Measurements from ENCODE around the gene EIF4G3. TPM values are rescaled to one million over a fixed set of nuclear protein-coding genes. Genes with fewer than 3 reads are reported as not detected.

The EIF4G3 gene
- total RNA-seq, 2 donors from 2014 or later, result 20.8 to 48.8 TPM

- no peak for TF ChIP-seq POLR2A (IDR thresholded peaks at IDR 0.05)
- TF ChIP-seq, protein P1, sequence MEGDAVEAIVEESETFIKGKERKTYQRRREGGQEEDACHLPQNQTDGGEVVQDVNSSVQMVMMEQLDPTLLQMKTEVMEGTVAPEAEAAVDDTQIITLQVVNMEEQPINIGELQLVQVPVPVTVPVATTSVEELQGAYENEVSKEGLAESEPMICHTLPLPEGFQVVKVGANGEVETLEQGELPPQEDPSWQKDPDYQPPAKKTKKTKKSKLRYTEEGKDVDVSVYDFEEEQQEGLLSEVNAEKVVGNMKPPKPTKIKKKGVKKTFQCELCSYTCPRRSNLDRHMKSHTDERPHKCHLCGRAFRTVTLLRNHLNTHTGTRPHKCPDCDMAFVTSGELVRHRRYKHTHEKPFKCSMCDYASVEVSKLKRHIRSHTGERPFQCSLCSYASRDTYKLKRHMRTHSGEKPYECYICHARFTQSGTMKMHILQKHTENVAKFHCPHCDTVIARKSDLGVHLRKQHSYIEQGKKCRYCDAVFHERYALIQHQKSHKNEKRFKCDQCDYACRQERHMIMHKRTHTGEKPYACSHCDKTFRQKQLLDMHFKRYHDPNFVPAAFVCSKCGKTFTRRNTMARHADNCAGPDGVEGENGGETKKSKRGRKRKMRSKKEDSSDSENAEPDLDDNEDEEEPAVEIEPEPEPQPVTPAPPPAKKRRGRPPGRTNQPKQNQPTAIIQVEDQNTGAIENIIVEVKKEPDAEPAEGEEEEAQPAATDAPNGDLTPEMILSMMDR (IDR thresholded peaks at IDR 0.05), result no peak
- DNase-seq, result no peak
- no peak overlapping the region for H3K4me3 ChIP-seq
- peaks cover 22 to 53% of the 10 kb centered on the region in 2 donors for H3K36me3 ChIP-seq (replicated peaks in 1 of 2; ENCODE audit: insufficient read depth in 1 of 2, low read depth in 2 of 2)
- H3K27me3 ChIP-seq, result no peaks in the 10 kb centered on the region
- no peak for ATAC-seq
- no peak overlapping the region for H3K27ac ChIP-seq
- intact Hi-C loops (cut with DNase I), result no loop called here
- peaks cover 4% of the 10 kb centered on the region for H3K4me1 ChIP-seq
- WGBS, 2 donors, result 83 to 87% methylated on average over 3 of the region's 3 CpGs
- no peaks in the 10 kb centered on the region for H3K9me3 ChIP-seq
These were observed 404.9 kb downstream of the EIF4G3 start for GRCh38 chr1:20771780-20772179.

- no peak overlapping the region for H3K27ac ChIP-seq
- no peak overlapping the region for H3K4me3 ChIP-seq
- DNase-seq (no peak), ATAC-seq (no peak)
- intact Hi-C loops (cut with DNase I), result no loop called here
- 90 to 95% methylated on average over 6 of the region's 6 CpGs for WGBS, 2 donors
- TF ChIP-seq, protein P1 (IDR thresholded peaks at IDR 0.05), result no peak
- no peak for TF ChIP-seq POLR2A (IDR thresholded peaks at IDR 0.05)
- no peaks in the 10 kb centered on the region for H3K4me1 ChIP-seq
- peaks cover 33 to 59% of the 10 kb centered on the region in 2 donors for H3K36me3 ChIP-seq (replicated peaks in 1 of 2; ENCODE audit: insufficient read depth in 1 of 2, low read depth in 2 of 2)
- H3K9me3 ChIP-seq, result no peaks in the 10 kb centered on the region
- H3K27me3 ChIP-seq, result no peaks in the 10 kb centered on the region
These were observed 406.2 kb downstream of the EIF4G3 start for GRCh38 chr1:20770314-20771087.

GRCh38 chr1:20767271-20767670 lies 409.4 kb downstream of the EIF4G3 start:
- Histone ChIP-seq H3K4me3 (no peak overlapping the region), H3K27me3 (no peaks in the 10 kb centered on the region), H3K9me3 (no peaks in the 10 kb centered on the region), H3K36me3 (replicated peaks in 1 of 2; ENCODE audit: insufficient read depth in 1 of 2, low read depth in 2 of 2) (peaks cover 32 to 56% of the 10 kb centered on the region in 2 donors), H3K27ac (no peak overlapping the region), H3K4me1 (no peaks in the 10 kb centered on the region)
- no peak for ATAC-seq
- intact Hi-C loops (cut with DNase I), result no loop called here
- no peak for DNase-seq
- TF ChIP-seq, protein P1 (IDR thresholded peaks at IDR 0.05), result no peak
- TF ChIP-seq POLR2A (IDR thresholded peaks at IDR 0.05), result no peak

- no peaks in the 10 kb centered on the region for H3K4me1 ChIP-seq
- no peak overlapping the region for H3K4me3 ChIP-seq
- no peak overlapping the region for H3K27ac ChIP-seq
- DNase-seq, result no peak
- no peaks in the 10 kb centered on the region for H3K9me3 ChIP-seq
- intact Hi-C loops (cut with DNase I), result no loop called here
- peaks cover 26 to 47% of the 10 kb centered on the region in 2 donors for H3K36me3 ChIP-seq (replicated peaks in 1 of 2; ENCODE audit: insufficient read depth in 1 of 2, low read depth in 2 of 2)
- H3K27me3 ChIP-seq, result no peaks in the 10 kb centered on the region
- no peak for ATAC-seq
- TF ChIP-seq, protein P1 (IDR thresholded peaks at IDR 0.05), result no peak
- TF ChIP-seq POLR2A (IDR thresholded peaks at IDR 0.05), result no peak
- WGBS, 2 donors, result 85 to 88% methylated on average over 3 of the region's 3 CpGs
These were observed 413.3 kb downstream of the EIF4G3 start for GRCh38 chr1:20763417-20763816.

DNA sequence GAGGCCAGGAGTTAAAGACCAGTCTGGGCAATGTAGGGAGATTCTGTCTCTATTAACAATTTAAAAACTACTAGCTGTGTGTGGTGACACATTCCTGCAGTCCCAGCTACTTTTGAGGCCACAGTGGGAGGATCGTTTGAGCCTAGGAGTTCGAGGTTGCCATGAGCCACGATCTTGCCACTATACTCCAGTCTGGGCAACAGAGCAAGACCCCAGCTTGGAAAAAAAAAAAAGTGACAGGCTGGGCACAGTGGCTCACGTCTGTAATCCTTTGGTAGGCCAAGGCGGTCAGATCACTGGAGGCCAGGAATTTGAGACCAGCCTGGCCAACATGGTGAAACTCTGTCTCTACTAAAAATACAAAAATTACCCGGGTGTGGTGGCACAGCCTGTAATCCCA lies 416.4 kb downstream of the EIF4G3 start:
- DNase-seq (no peak), ATAC-seq (no peak)
- Histone ChIP-seq H3K4me3 (no peak overlapping the region), H3K36me3 (replicated peaks in 1 of 2; ENCODE audit: insufficient read depth in 1 of 2, low read depth in 2 of 2) (peaks cover 8 to 44% of the 10 kb centered on the region in 2 donors), H3K27ac (no peak overlapping the region), H3K27me3 (no peaks in the 10 kb centered on the region), H3K9me3 (no peaks in the 10 kb centered on the region), H3K4me1 (no peaks in the 10 kb centered on the region)
- 95 to 98% methylated on average over 6 of the region's 6 CpGs for WGBS, 2 donors
- TF ChIP-seq POLR2A (IDR thresholded peaks at IDR 0.05), result no peak
- TF ChIP-seq, protein P1 (IDR thresholded peaks at IDR 0.05), result no peak
- intact Hi-C loops (cut with DNase I), result no loop called here
